ENCODE results near the gene RBM43. TPM values are rescaled to one million over a fixed set of nuclear protein-coding genes. Genes with fewer than 3 reads are reported as not detected.

Gene RBM43
- total RNA-seq, 2 experiments from 2014 or later = 5.1 to 8.3 TPM

Other genes with a start within 250 kb of the RBM43 start
- gene NMI, start 27.8 kb upstream of the RBM43 start, total RNA-seq = 10 to 100 TPM; 63.9 to 73.0 TPM
- gene TNFAIP6, start 95.7 kb upstream of the RBM43 start, total RNA-seq = not detected
- 10 to 100 TPM; 61.5 to 73.5 TPM for gene RIF1, start 148.0 kb upstream of the RBM43 start, total RNA-seq

Data from activated CD8-positive, alpha-beta memory T cell treated with anti-CD3 and anti-CD28 coated beads, Interleukin-2, amount 10 ng/mL, durations not matched to agents 7 days and 5 days (primary cell).